ENCODE data around the gene OPTC. TPM values are rescaled to one million over a fixed set of nuclear protein-coding genes. Genes with fewer than 3 reads are reported as not detected.

OPTC gene
- total RNA-seq, 1 donor: not detected

- H3K4me2 ChIP-seq (ENCODE audit: insufficient read depth, low read length): no peak overlapping the region
- no peaks in the 10 kb centered on the region for H3K4me1 ChIP-seq (ENCODE audit: insufficient read depth, low read length)
- no peak overlapping the region for H2AFZ ChIP-seq (ENCODE audit: low read length)
- no peak for DNase-seq (ENCODE audit: insufficient read length, low spot score, missing footprints)
- no peak for TF ChIP-seq CTCF (IDR thresholded peaks at IDR 0.05; ENCODE audit: extremely low read depth, low read depth, low read length)
- no peak overlapping the region for H3K27ac ChIP-seq (ENCODE audit: low read depth, low read length)
- peaks cover 19% of the 10 kb centered on the region for H3K27me3 ChIP-seq (ENCODE audit: insufficient read depth, low read length)
- H3K9me3 ChIP-seq (ENCODE audit: low read depth, low read length): no peaks in the 10 kb centered on the region
- H4K20me1 ChIP-seq (ENCODE audit: insufficient read depth, low read length): no peaks in the 10 kb centered on the region
- H3K4me3 ChIP-seq (ENCODE audit: insufficient read depth, low read length): no peak overlapping the region
- H3K36me3 ChIP-seq (ENCODE audit: insufficient read depth, low read length): no peaks in the 10 kb centered on the region
- H3K79me2 ChIP-seq (ENCODE audit: insufficient read depth, low read length): no peaks in the 10 kb centered on the region
These were observed 40.9 kb upstream of the OPTC start for GRCh38 chr1:203453016-203453415.

- H3K27me3 ChIP-seq (ENCODE audit: insufficient read depth, low read length): peaks cover 17% of the 10 kb centered on the region
- H3K79me2 ChIP-seq (ENCODE audit: insufficient read depth, low read length): no peaks in the 10 kb centered on the region
- H2AFZ ChIP-seq (ENCODE audit: low read length): no peak overlapping the region
- H4K20me1 ChIP-seq (ENCODE audit: insufficient read depth, low read length): no peaks in the 10 kb centered on the region
- H3K27ac ChIP-seq (ENCODE audit: low read depth, low read length): no peak overlapping the region
- no peak for TF ChIP-seq CTCF (IDR thresholded peaks at IDR 0.05; ENCODE audit: extremely low read depth, low read depth, low read length)
- no peak for DNase-seq (ENCODE audit: insufficient read length, low spot score, missing footprints)
- H3K4me3 ChIP-seq (ENCODE audit: insufficient read depth, low read length): no peak overlapping the region
- H3K4me2 ChIP-seq (ENCODE audit: insufficient read depth, low read length): no peak overlapping the region
- H3K9me3 ChIP-seq (ENCODE audit: low read depth, low read length): no peaks in the 10 kb centered on the region
- H3K36me3 ChIP-seq (ENCODE audit: insufficient read depth, low read length): no peaks in the 10 kb centered on the region
- no peaks in the 10 kb centered on the region for H3K4me1 ChIP-seq (ENCODE audit: insufficient read depth, low read length)
These were observed 40.3 kb upstream of the OPTC start for GRCh38 chr1:203453616-203454015.

- Histone ChIP-seq H4K20me1 (ENCODE audit: insufficient read depth, low read length) (no peaks in the 10 kb centered on the region), H3K27me3 (ENCODE audit: insufficient read depth, low read length) (peaks cover 19% of the 10 kb centered on the region), H2AFZ (ENCODE audit: low read length) (peak overlapping the region; percentile 62), H3K4me3 (ENCODE audit: insufficient read depth, low read length) (no peak overlapping the region), H3K27ac (ENCODE audit: low read depth, low read length) (no peak overlapping the region), H3K4me1 (ENCODE audit: insufficient read depth, low read length) (no peaks in the 10 kb centered on the region), H3K9me3 (ENCODE audit: low read depth, low read length) (no peaks in the 10 kb centered on the region), H3K79me2 (ENCODE audit: insufficient read depth, low read length) (no peaks in the 10 kb centered on the region), H3K36me3 (ENCODE audit: insufficient read depth, low read length) (no peaks in the 10 kb centered on the region), H3K4me2 (ENCODE audit: insufficient read depth, low read length) (no peak overlapping the region)
- DNase-seq (ENCODE audit: insufficient read length, low spot score, missing footprints): no peak
- no peak for TF ChIP-seq CTCF (IDR thresholded peaks at IDR 0.05; ENCODE audit: extremely low read depth, low read depth, low read length)
These were observed 38.9 kb upstream of the OPTC start for GRCh38 chr1:203454986-203455471.

GRCh38 chr1:203455706-203456105 lies 38.2 kb upstream of the OPTC start:
- Histone ChIP-seq H4K20me1 (ENCODE audit: insufficient read depth, low read length) (no peaks in the 10 kb centered on the region), H3K4me1 (ENCODE audit: insufficient read depth, low read length) (no peaks in the 10 kb centered on the region), H2AFZ (ENCODE audit: low read length) (no peak overlapping the region), H3K4me2 (ENCODE audit: insufficient read depth, low read length) (no peak overlapping the region), H3K9me3 (ENCODE audit: low read depth, low read length) (no peaks in the 10 kb centered on the region), H3K36me3 (ENCODE audit: insufficient read depth, low read length) (no peaks in the 10 kb centered on the region), H3K4me3 (ENCODE audit: insufficient read depth, low read length) (no peak overlapping the region), H3K27me3 (ENCODE audit: insufficient read depth, low read length) (peaks cover 16% of the 10 kb centered on the region), H3K79me2 (ENCODE audit: insufficient read depth, low read length) (no peaks in the 10 kb centered on the region), H3K27ac (ENCODE audit: low read depth, low read length) (no peak overlapping the region)
- DNase-seq (ENCODE audit: insufficient read length, low spot score, missing footprints): no peak
- no peak for TF ChIP-seq CTCF (IDR thresholded peaks at IDR 0.05; ENCODE audit: extremely low read depth, low read depth, low read length)
